Superior temporal gyrus (tissue), 1 donor: ENCODE data around the gene ATF4.

Experiments used
- DNase-seq: peaks from one replicate; pipeline ENCODE4 v3.0.0-alpha.2; 2016; ENCODE audit errors: extremely low spot score

The ATF4 gene

GRCh38 chr22:39520226-39521105 lies at the start of gene ATF4:
Gene ATF4 (plus strand): TSS chr22:39520562. CDS start chr22:39521446, 884 bp downstream.
- peak; percentile 92 for DNase-seq

DNA sequence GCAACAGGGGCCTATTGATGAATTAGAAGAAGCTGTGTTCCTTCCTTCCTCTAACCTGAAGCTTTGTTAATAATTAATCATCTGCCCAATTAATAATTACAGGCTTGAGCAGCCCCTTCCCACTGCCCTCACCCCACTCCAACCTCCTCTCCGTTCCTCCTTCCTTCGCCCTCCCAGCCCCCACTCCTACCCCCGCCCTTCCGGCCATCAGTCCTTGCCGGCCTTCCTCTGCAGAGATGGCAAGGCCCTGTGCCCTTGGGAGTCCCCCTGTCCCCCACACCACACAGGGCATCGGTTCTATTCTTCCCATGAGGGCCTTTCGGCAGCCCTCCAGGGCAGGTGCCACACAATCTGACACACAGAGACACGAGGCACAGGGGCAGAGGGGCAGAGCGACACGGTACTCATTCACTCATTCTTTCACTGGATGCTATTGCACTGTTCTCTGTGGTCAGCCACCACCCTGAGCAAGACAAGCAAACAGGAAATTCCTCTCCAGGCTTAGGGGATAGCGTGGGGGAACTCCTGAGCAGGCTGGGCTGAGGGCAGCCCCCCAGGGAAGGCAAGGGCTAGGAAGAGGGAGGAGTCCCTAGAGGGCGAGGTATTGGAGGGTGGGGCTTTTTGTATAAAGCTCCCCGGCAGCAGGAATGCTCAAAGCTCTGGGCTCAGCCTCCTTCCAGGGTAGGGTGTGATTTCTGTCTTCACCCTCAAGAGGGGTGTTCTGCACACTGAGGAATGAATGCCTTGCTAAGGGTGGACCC lies 48.8 kb upstream of the ATF4 start:
- DNase-seq, result no peak

GRCh38 chr22:39472570-39473556 lies 47.5 kb upstream of the ATF4 start:
- DNase-seq, result no peak

DNA sequence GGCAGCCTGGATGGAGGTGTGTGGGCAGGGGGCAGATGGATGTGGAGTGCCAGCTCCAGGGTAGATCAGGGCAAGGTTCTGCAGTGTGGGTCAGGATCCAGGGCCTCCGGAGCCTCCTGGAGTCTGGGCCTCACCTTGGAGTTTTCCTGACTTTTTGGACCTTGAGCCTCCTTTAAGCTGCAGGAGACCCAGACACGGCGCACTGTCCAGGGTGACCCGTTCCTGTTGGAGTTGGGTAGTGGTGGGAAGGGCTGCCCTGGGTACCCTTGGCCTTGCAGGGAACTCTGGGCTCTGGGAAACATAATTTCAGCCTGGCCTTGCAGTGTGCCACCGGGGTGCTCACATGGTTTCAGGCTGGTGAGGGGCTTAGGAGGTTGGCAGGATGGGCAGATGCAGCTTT lies 46.5 kb upstream of the ATF4 start:
- DNase-seq, result no peak

GRCh38 chr22:39474351-39475111 lies 45.8 kb upstream of the ATF4 start:
- DNase-seq, result no peak

DNA sequence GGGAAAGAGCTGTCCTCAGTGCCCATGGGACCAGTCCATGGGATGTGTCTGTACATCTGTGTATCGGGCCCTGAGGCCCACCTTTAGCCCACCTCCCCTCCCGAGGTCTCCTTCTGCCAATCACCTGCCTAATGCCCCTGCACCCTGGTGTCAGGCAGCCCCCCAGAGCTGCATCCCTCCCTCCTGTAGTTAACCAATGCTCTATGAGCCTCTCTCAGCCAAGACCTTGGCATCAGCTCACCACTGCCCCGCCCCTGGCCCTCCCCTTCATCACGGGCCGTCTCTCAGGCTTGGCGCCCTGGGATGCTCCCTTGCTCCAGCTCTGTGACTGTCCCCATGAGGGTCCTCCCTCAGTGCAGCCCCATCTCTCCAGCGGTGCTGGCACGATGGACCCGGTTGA lies 45.0 kb upstream of the ATF4 start:
- no peak for DNase-seq

DNA sequence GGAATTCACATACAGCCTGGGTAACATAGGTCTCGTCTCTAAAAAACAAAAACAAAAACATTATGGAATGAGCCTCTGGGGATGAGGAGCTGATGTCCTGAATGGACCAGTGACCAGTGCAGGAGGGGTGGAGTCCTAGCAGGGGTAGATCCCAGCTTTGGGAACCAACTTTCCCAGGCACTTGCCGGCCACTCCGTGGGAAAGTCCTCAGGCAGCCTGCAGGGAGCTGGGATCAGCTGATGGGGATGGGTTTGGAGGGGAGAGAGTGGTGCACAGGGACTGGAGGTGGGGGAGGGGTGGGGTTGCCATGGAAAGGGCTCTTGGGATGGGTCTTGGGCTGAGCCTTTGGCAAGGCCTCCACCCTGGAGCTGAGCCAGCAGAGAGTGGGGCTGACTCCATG lies 44.5 kb upstream of the ATF4 start:
- DNase-seq, result no peak

- DNase-seq, result no peak
Observed at GRCh38 chr22:39476664-39477063, 43.7 kb upstream of the ATF4 start.

DNA sequence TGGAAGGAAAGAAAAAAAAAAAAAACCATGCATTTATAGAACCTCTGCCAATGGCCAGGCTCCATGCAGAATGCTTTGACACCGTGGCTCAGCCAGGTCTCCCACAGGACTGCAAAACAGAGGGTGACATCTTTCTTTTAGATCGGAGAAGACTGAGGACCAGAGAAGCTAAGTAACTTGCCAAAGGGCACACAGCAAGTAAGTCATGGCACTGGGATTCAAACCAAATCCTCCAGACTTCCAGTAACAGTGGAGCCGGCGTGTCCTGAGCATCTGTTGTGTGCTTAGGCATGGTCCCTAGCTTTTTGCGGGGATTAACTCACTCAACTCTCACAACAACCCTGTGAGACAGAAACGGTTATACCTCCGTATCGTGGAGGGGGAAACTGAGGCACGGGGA lies 42.8 kb upstream of the ATF4 start:
- peak; percentile 3 for DNase-seq

DNA sequence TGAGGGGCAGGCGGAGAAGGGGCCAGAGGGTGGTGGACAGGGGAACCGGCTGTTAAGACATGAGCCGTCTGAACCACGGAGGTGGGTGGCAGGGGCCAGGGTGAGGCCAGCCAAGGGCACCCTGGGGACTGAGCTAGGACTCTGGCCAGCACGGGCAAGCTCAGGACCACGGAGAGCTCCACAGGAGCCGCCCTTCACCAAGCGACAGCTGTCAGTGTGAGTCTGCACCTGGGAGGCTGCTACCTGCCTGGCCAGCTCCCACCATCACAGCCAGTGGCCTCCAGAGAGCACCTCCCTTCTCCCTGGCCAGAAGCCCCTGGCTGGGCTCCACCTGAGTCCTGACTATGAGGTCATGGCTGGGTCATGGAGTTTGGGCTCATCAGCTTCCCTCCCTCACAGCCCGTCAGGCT lies 41.9 kb upstream of the ATF4 start:
- DNase-seq, result no peak

GRCh38 chr22:39479254-39479653 lies 41.1 kb upstream of the ATF4 start:
- DNase-seq, result no peak

DNA sequence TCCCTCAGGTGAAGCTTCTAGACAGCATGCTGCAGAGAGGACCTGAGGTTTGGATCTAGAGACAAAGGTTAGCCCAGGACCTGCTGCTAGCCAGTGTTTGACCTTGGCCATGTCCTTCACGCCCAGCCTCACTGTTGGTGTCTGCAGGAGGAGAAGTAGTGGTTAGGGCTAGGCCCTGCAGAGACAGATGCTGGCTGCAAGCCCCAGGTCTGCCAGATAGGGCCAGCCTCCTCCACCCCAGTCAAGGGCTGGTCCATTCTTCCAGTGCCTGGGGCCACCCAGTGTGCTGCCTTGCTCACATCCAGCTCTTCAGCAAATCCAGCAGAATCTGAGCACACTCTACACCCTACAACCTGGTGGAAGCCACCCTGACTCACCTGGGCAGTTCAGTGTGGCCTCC lies 39.8 kb upstream of the ATF4 start:
- DNase-seq, result no peak

DNA sequence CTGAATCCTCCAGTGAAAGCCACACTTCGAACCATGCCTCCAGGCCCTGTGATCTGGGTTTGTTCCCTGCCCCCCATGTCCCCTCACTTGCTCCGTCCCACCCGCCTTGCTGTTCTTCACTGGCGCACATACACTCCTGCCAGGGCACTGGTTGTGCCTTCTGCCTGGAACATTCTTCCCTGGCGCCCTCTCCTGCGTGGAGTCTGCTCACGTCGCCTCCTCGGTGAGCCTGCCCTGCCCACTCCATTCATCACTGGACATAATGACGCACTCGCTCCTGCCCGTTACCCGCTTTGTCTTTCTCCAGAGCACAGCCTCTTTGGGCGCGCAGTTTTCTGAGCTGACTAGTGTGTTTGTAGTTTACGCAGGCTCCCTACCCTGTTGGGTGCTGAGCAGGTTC lies 39.3 kb upstream of the ATF4 start:
- DNase-seq, result peak; percentile 41

GRCh38 chr22:39481595-39481994 lies 38.8 kb upstream of the ATF4 start:
- peak; percentile 2 for DNase-seq

GRCh38 chr22:39482768-39483167 lies 37.6 kb upstream of the ATF4 start:
- DNase-seq, result peak; percentile 5

DNA sequence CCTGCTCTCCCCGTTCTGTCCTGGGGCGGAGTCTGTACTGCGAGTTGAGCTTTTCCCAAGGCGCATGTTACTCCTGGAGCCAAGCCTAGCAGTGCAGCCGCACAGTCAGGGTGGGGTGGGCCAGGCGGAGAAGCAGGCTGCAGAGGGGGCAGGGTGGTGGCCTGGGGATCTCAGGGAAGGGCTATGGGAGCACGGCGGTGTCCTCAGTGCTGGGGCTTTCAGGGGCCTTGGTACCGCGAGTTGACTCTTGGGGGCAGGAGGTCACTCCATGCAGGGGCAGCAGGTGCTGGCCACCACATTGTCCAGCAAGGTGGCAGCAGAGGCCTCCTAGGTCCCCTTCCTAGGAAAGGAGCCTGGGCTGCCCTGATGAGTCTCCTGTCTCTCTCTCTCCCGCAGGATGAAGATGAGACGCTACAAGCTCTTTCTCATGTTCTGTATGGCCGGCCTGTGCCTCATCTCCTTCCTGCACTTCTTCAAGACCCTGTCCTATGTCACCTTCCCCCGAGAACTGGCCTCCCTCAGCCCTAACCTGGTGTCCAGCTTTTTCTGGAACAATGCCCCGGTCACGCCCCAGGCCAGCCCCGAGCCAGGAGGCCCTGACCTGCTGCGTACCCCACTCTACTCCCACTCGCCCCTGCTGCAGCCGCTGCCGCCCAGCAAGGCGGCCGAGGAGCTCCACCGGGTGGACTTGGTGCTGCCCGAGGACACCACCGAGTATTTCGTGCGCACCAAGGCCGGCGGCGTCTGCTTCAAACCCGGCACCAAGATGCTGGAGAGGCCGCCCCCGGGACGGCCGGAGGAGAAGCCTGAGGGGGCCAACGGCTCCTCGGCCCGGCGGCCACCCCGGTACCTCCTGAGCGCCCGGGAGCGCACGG lies 33.2 kb upstream of the ATF4 start:
- no peak for DNase-seq

GRCh38 chr22:39487826-39488520 lies 32.4 kb upstream of the ATF4 start:
- no peak for DNase-seq

GRCh38 chr22:39488563-39489083 lies 31.7 kb upstream of the ATF4 start:
- no peak for DNase-seq
